Vagina (tissue), 2 donors: Measurements from ENCODE around the gene EPC2. TPM values are rescaled to one million over a fixed set of nuclear protein-coding genes. Genes with fewer than 3 reads are reported as not detected.
"Not testable (repeated sequence)": the region's sequence is repeated elsewhere in the genome, so short reads cannot be mapped to it uniquely, and the experiment has no call there.

Source experiments
- DNase-seq, 2 donors: peaks; one replicate each; pipeline ENCODE4 v3.0.0-alpha.2; 2017; ENCODE audit errors: extremely low spot score in 2 of 2
- H3K27ac ChIP-seq: fragments of 200-600 bp; sonication (generic); one replicate; pipeline ENCODE4 v1.5.1; 2019
- H3K27me3 ChIP-seq: fragments of 200-600 bp; sonication (generic); one replicate; pipeline ENCODE4 v1.5.1; 2019
- H3K36me3 ChIP-seq, 2 donors: fragments of 200-600 bp; sonication (generic); one replicate each; pipeline ENCODE4 v1.5.1; 2017 to 2019
- H3K4me1 ChIP-seq: fragments of 200-600 bp; sonication (generic); one replicate; pipeline ENCODE4 v1.5.1; 2019
- H3K4me3 ChIP-seq, 2 donors: fragments of 200-600 bp; sonication (generic); 1 replicate in 1 of 2; 2 replicates in 1 of 2; pipeline ENCODE4 v1.5.1; 2016 to 2019
- H3K9me3 ChIP-seq: fragments of 200-600 bp; sonication (generic); one replicate; pipeline ENCODE4 v1.5.1; 2019
- POLR2A ChIP-seq, 2 donors: fragments of 450-650 bp; IDR thresholded peaks; one replicate each; pipeline ENCODE4 v1.6.1; 2017; ENCODE audit warnings: antibody characterized with exemption in 2 of 2, mild to moderate bottlenecking in 2 of 2, moderate library complexity in 2 of 2
- POLR2AphosphoS5 ChIP-seq, 2 donors: sonication (generic); formaldehyde crosslinking; IDR thresholded peaks; one replicate each; pipeline ENCODE4 v1.9.0; 2017; ENCODE audit warnings: antibody characterized with exemption in 2 of 2, mild to moderate bottlenecking in 2 of 2, low read depth in 1 of 2; ENCODE audit not compliant: insufficient read depth in 1 of 2
- intact Hi-C: fragments of 100-400 bp; cut with DNase I; formaldehyde crosslinking; loops from one replicate; pipeline ENCODE4 v1.15.1; 2023
- total RNA-seq: library from RNA; depleted of rRNA; stranded (reverse); fragments of >200 nt; gene quantifications from one replicate; pipeline ENCODE4 v1.2.3, GENCODE V29; 2016
- TF ChIP-seq, protein P1 (sequence below), 3 experiments: fragments of 450-650 bp in 2 of 3; fragments of 200-600 bp in 1 of 3; sonication (generic) in 1 of 3; IDR thresholded peaks; one replicate each; pipeline ENCODE4 v1.5.1; 2017 to 2019; ENCODE audit warnings: antibody characterized with exemption in 3 of 3, mild to moderate bottlenecking in 2 of 3, moderate library complexity in 2 of 3

EPC2 gene
- total RNA-seq, 1 donor from 2014 or later: 31.9 TPM

DNA sequence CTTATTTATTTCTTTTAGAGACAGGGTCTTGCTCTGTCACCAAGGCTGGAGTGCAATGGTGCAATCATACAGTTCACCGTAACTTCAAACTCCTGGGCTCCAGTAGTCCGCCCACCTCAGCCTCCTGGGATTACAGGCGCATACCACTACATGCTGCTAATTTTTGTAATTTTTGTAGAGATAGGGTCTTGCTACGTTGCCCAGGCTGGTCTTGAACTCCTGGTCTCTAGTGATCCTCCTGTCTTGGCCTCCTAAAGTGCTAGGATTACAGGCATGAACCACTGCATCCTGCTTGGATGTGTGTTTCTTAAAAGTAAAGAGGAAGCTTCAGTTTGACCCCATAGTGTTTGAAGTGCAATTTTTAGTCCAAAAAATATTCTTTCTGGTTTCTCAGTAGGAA, 125.5 kb downstream of the EPC2 start:
- intact Hi-C loops: no loop called here
- H3K27me3 ChIP-seq: no peaks in the 10 kb centered on the region
- TF ChIP-seq, protein P1, sequence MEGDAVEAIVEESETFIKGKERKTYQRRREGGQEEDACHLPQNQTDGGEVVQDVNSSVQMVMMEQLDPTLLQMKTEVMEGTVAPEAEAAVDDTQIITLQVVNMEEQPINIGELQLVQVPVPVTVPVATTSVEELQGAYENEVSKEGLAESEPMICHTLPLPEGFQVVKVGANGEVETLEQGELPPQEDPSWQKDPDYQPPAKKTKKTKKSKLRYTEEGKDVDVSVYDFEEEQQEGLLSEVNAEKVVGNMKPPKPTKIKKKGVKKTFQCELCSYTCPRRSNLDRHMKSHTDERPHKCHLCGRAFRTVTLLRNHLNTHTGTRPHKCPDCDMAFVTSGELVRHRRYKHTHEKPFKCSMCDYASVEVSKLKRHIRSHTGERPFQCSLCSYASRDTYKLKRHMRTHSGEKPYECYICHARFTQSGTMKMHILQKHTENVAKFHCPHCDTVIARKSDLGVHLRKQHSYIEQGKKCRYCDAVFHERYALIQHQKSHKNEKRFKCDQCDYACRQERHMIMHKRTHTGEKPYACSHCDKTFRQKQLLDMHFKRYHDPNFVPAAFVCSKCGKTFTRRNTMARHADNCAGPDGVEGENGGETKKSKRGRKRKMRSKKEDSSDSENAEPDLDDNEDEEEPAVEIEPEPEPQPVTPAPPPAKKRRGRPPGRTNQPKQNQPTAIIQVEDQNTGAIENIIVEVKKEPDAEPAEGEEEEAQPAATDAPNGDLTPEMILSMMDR (IDR thresholded peaks at IDR 0.05): no peak
- TF ChIP-seq POLR2A (IDR thresholded peaks at IDR 0.05) (no peak), POLR2AphosphoS5 (IDR thresholded peaks at IDR 0.05; ENCODE audit: insufficient read depth in 1 of 2, low read depth in 1 of 2) (no peak)
- no peak overlapping the region for H3K4me3 ChIP-seq
- H3K4me1 ChIP-seq: no peaks in the 10 kb centered on the region
- H3K9me3 ChIP-seq: no peaks in the 10 kb centered on the region
- DNase-seq: no peak
- peaks cover 0 to 31% of the 10 kb centered on the region in 2 donors for H3K36me3 ChIP-seq
- no peak overlapping the region for H3K27ac ChIP-seq

DNA sequence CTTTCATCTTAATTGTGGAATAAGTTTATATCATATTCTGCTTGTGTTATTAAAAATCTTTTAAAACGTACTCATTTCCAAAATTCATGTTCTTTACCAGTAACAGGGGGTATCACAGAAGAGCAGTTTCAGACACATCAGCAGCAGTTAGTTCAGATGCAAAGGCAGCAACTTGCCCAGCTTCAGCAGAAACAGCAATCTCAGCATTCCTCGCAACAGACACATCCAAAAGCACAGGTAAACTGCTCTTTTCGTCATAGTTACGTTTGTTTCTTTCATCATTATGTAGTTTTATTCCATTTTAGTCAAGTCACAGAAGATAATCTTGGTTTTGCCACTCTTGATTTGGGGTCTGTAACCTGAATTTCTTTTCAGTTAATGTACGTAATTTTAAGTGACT, 137.0 kb downstream of the EPC2 start:
- H3K27me3 ChIP-seq: no peaks in the 10 kb centered on the region
- no peaks in the 10 kb centered on the region for H3K9me3 ChIP-seq
- no peak overlapping the region for H3K27ac ChIP-seq
- TF ChIP-seq POLR2AphosphoS5 (IDR thresholded peaks at IDR 0.05; ENCODE audit: insufficient read depth in 1 of 2, low read depth in 1 of 2) (no peak), POLR2A (IDR thresholded peaks at IDR 0.05) (no peak)
- TF ChIP-seq, protein P1 (IDR thresholded peaks at IDR 0.05): no peak
- H3K36me3 ChIP-seq: peaks cover 0 to 36% of the 10 kb centered on the region in 2 donors
- H3K4me1 ChIP-seq: no peaks in the 10 kb centered on the region
- DNase-seq: no peak
- intact Hi-C loops: no loop called here
- no peak overlapping the region for H3K4me3 ChIP-seq

DNA sequence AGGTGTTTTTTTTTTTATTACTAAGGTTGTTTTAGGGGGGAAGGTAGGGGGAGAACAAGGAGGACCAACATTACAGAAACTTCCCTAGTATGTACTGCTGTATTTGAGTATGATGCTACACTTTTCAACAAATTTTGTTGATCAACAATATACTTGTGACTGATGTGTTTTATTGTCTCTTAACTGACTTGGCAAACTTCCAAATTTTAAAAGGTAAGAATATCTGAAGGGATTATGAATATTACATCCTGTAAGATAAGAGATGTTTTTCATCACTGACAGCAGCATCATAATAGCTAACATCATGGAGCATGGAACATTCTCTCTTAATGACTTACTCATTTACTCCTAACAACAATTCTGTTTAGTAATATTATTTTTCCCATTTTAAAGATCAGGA, 144.5 kb downstream of the EPC2 start:
- Histone ChIP-seq H3K36me3 (peaks cover 4 to 27% of the 10 kb centered on the region in 2 donors), H3K27me3 (no peaks in the 10 kb centered on the region), H3K4me1 (no peaks in the 10 kb centered on the region), H3K9me3 (no peaks in the 10 kb centered on the region), H3K27ac (no peak overlapping the region), H3K4me3 (no peak overlapping the region)
- no peak for DNase-seq
- TF ChIP-seq POLR2A (IDR thresholded peaks at IDR 0.05) (no peak), POLR2AphosphoS5 (IDR thresholded peaks at IDR 0.05; ENCODE audit: insufficient read depth in 1 of 2, low read depth in 1 of 2) (no peak)
- TF ChIP-seq, protein P1 (IDR thresholded peaks at IDR 0.05): no peak
- intact Hi-C loops: no loop called here

DNA sequence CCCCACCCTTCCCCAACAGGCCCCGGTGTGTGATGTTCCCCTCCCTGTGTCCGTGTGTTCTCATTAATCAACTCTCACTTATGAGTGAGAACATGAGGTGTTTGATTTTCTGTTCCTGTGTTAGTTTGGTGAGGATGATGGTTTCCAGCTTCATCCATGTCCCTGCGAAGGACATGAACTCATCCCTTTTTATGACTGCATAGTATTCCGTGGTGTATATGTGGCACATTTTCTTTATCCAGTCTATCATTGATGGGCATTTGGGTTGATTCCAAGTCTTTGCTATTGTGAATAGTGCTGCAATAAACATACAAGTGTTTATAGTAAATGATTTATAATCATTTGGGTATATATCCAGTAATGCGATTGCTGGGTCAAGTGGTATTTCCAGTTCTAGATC, 145.6 kb downstream of the EPC2 start:
- H3K36me3 ChIP-seq: peaks cover 4 to 16% of the 10 kb centered on the region in 2 donors
- H3K27ac ChIP-seq, DNase-seq, H3K4me3 ChIP-seq, intact Hi-C loops, H3K4me1 ChIP-seq, H3K9me3 ChIP-seq, H3K27me3 ChIP-seq: not testable (repeated sequence)

DNA sequence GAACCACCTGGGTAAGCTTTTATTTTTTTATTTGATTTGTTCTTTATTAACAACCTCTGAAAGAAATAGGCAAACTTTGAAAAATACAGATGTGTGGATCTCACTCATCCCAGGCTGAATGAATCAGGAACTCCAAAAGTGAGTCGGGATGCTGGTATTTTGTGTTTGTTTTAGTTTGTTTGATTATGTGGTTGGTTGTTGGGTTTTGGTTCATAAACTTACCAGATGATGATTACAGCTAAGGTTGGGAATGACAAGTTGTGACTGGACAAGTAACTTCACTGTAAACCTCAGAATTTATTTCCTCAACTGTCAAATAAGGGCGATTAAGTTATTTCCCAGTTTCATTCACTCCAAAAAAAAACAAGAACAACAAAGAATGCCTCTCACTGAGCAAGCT, 150.0 kb downstream of the EPC2 start:
- TF ChIP-seq, protein P1 (IDR thresholded peaks at IDR 0.05): no peak
- TF ChIP-seq POLR2A (IDR thresholded peaks at IDR 0.05) (no peak), POLR2AphosphoS5 (IDR thresholded peaks at IDR 0.05; ENCODE audit: insufficient read depth in 1 of 2, low read depth in 1 of 2) (no peak)
- no peak overlapping the region for H3K27ac ChIP-seq
- H3K36me3 ChIP-seq: no peaks in the 10 kb centered on the region
- no peak overlapping the region for H3K4me3 ChIP-seq
- intact Hi-C loops: no loop called here
- H3K4me1 ChIP-seq: no peaks in the 10 kb centered on the region
- no peaks in the 10 kb centered on the region for H3K27me3 ChIP-seq
- DNase-seq: no peak
- H3K9me3 ChIP-seq: no peaks in the 10 kb centered on the region
